RCC 7860 (cell line): ENCODE results near the gene TBL3.
"Not testable (repeated sequence)": the region's sequence is repeated elsewhere in the genome, so short reads cannot be mapped to it uniquely, and the experiment has no call there.

Source experiments
- DNase-seq: peaks from one replicate; pipeline ENCODE4 v3.0.0-alpha.2; 2015; ENCODE audit warnings: low spot score
- FAIRE-seq: peaks from 2 replicates; lab custom pipeline; 2012; peaks lifted over from hg19 to GRCh38; lab: Jason Lieb, UNC

Gene TBL3

GRCh38 chr16:1971796-1972489, at the start of gene TBL3:
Gene TBL3 (plus strand): TSS chr16:1972053. CDS start chr16:1972165, 112 bp downstream.
- DNase-seq (peak; percentile 85), FAIRE-seq (peak; percentile 55)

GRCh38 chr16:1922357-1922756, 49.5 kb upstream of the TBL3 start:
- DNase-seq (no peak), FAIRE-seq (no peak)

GRCh38 chr16:1923299-1924034, 48.4 kb upstream of the TBL3 start:
- no peak for FAIRE-seq
- peak; percentile 28 for DNase-seq

- no peak for DNase-seq
- no peak for FAIRE-seq
These were observed 47.8 kb upstream of the TBL3 start for GRCh38 chr16:1924095-1924494.

- DNase-seq (no peak), FAIRE-seq (no peak)
These were observed 45.6 kb upstream of the TBL3 start for GRCh38 chr16:1926271-1926670.

- no peak for FAIRE-seq
- DNase-seq = no peak
These were observed 42.7 kb upstream of the TBL3 start for GRCh38 chr16:1929105-1929504.

- peak; percentile 62 for DNase-seq
- no peak for FAIRE-seq
These were observed 42.1 kb upstream of the TBL3 start for GRCh38 chr16:1929578-1930337.

- DNase-seq (no peak), FAIRE-seq (no peak)
These were observed 41.5 kb upstream of the TBL3 start for GRCh38 chr16:1930338-1930720.

- FAIRE-seq (no peak), DNase-seq (no peak)
These were observed 39.5 kb upstream of the TBL3 start for GRCh38 chr16:1932050-1933028.

- DNase-seq (no peak), FAIRE-seq (no peak)
These were observed 38.7 kb upstream of the TBL3 start for GRCh38 chr16:1933097-1933661.

GRCh38 chr16:1936945-1937479, 34.8 kb upstream of the TBL3 start:
- no peak for DNase-seq
- no peak for FAIRE-seq

GRCh38 chr16:1938316-1938715, 33.5 kb upstream of the TBL3 start:
- no peak for DNase-seq
- no peak for FAIRE-seq

GRCh38 chr16:1938910-1939309, 32.9 kb upstream of the TBL3 start:
- DNase-seq (no peak), FAIRE-seq (no peak)

- not testable (repeated sequence) for FAIRE-seq
These were observed 32.0 kb upstream of the TBL3 start for GRCh38 chr16:1939833-1940232.

GRCh38 chr16:1940273-1941161, 31.3 kb upstream of the TBL3 start:
- DNase-seq (no peak), FAIRE-seq (no peak)

More at GRCh38 chr16:1939833-1940232, 32.0 kb upstream of the TBL3 start:
- not testable (repeated sequence) for DNase-seq

GRCh38 chr16:1941162-1942046, 30.4 kb upstream of the TBL3 start:
- DNase-seq (peak; percentile 82), FAIRE-seq (peak; percentile 31)

- no peak for FAIRE-seq
- DNase-seq = no peak
These were observed 29.6 kb upstream of the TBL3 start for GRCh38 chr16:1942047-1942809.
